Mammary epithelial cell (primary cell): ENCODE data around the gene MRPL2.

Source experiments
- CTCF ChIP-seq, 2 donors: IDR thresholded peaks in 1 of 2; conservative IDR thresholded peaks in 1 of 2; 2 replicates each; pipeline ENCODE4 v1.5.1; 2011 to 2012; ENCODE audit warnings: inconsistent platforms in 2 of 2, low read length in 2 of 2, mild to moderate bottlenecking in 2 of 2, control low read depth in 1 of 2, low read depth in 1 of 2; ENCODE audit not compliant: insufficient read depth in 1 of 2; ENCODE audit errors: extremely low read depth in 1 of 2
- EZH2 ChIP-seq: IDR thresholded peaks from 2 replicates; pipeline ENCODE4 v1.6.1; 2012; ENCODE audit warnings: low read length, inconsistent platforms, borderline replicate concordance

GRCh38 chr6:43047998-43048397 lies 11.2 kb downstream of the MRPL2 start:
- no peak for TF ChIP-seq EZH2
- TF ChIP-seq CTCF (conservative IDR thresholded peaks at IDR 0.05 in 1 of 2, IDR thresholded peaks at IDR 0.05 in 1 of 2; ENCODE audit: extremely low read depth in 1 of 2, insufficient read depth in 1 of 2, low read depth in 1 of 2, low read length in 2 of 2) = no peak
